ENCODE data around the gene SPSB1.

- TF ChIP-seq CTCF (optimal IDR thresholded peaks at IDR 0.05 in 1 of 3, IDR thresholded peaks at IDR 0.05 in 1 of 3, conservative IDR thresholded peaks at IDR 0.05 in 1 of 3; ENCODE audit: extremely low read depth in 1 of 3, insufficient read depth in 2 of 3, low read length in 3 of 3): no peak
- TF ChIP-seq EZH2 (IDR thresholded peaks at IDR 0.05; ENCODE audit: low read length): no peak
These were observed 21.4 kb downstream of the SPSB1 start for GRCh38 chr1:9314111-9314510.

Data from keratinocyte (primary cell).